GM15510 (cell line): ENCODE data around the gene NCKAP1.

Experiments used
- POLR2A ChIP-seq: IDR thresholded peaks from 3 replicates; pipeline ENCODE4 v1.6.1; 2011; ENCODE audit warnings: borderline replicate concordance; ENCODE audit not compliant: insufficient read length; ENCODE audit errors: extremely low read depth

Gene NCKAP1

GRCh38 chr2:182890305-182890704 is 148.0 kb downstream of the NCKAP1 start:
- TF ChIP-seq POLR2A: no peak

DNA sequence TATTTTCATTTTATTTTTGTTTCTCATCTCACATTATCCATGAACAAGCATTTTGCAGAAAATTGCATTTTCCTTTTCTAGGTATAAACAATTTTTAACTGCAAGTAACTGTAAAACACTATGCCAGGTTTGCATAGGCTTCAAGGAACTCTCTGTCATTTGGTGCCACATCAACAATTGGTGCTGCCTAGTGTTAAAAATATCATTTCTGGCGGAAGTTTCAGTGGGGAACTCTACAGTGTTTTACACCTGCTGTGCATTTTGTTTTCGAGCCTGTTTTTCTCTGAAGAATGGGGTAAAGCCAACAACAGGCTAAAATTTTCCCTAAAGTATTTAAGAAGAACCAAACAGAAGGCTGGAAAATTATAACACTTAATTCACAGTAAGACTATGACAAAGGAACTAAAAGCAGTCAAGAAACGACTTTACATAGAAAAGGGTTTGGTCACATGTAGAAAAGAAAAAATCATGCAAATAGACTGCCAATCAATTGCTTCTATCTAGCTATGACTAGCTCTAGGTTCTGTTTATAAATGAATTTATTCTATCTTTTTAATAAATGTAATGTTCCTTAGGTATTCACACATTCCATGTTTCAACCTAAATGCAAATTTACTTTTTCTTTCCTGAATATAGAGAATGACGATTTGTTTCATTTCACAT is 150.4 kb downstream of the NCKAP1 start:
- TF ChIP-seq POLR2A: no peak

GRCh38 chr2:182887093-182887492 is 151.2 kb downstream of the NCKAP1 start:
- TF ChIP-seq POLR2A: no peak

GRCh38 chr2:182885771-182886170 is 152.5 kb downstream of the NCKAP1 start:
- no peak for TF ChIP-seq POLR2A

DNA sequence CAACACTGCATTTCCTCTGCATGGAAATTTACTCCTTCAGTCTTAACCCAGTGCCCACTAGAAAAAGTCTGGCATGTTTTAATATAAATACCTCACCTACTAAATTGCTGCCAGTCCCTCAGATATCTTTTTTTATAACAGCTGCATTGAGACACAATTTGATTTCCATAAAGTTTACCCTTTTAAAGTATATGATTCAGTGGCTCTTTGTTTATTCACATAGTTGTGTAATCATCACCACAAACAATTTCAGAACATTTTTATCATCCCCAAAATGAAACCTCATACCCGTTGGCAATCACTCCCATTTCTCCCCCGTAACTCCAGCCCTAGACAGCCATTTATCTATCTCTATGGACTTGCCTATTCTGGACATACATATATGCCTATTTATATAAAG is 154.8 kb downstream of the NCKAP1 start:
- no peak for TF ChIP-seq POLR2A

DNA sequence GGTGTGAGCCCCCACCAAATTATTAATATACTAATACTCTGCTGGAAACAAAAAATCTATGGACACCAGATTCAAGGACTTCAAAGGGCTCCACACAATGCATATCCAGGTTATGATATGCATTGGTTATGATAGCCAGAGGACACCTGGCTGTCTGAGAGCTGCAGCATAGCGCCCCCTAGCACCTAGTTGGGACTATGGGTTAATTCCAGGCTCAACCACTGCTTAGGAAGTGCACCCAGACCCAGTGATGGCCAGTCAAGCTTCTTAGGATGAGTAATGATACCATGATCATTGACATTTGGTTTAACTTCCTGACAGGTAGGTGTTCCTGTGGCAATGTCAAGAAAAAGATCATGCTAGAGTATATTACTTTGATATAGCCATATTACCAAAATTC is 168.0 kb downstream of the NCKAP1 start:
- no peak for TF ChIP-seq POLR2A

DNA sequence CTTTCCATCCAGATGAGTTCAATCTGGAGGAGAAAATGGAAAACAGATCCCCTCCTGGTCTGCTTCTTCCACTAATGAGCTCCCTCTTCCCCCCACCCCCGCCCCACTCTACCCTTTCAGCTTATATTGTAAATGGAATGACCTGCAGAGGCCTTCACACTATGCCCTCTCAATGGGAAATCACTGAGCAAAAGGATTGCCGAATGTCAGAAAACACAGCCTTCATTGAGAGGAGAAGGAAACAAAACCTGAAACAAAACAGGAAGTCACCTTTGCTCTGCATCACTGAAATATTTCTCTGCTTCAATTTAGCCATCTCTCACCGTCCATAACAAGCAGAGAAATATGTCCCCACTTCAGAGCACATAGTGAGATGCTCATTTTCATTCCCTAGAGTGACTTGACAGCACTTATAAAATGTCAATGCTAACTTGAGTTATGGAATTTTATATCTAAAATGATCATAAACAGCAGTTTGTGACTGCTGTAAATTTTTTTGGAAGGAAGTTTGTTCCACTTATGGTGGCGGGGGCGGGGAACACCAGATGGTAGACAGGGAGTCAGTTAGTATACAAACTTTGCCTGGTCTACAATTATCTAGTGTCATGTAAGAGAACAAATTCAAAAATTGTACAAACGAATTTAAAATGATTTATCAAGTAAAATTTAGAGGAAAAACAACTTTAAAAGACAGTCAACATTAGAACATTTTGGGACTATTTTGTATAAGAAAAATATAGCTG is 170.0 kb downstream of the NCKAP1 start:
- TF ChIP-seq POLR2A: no peak

DNA sequence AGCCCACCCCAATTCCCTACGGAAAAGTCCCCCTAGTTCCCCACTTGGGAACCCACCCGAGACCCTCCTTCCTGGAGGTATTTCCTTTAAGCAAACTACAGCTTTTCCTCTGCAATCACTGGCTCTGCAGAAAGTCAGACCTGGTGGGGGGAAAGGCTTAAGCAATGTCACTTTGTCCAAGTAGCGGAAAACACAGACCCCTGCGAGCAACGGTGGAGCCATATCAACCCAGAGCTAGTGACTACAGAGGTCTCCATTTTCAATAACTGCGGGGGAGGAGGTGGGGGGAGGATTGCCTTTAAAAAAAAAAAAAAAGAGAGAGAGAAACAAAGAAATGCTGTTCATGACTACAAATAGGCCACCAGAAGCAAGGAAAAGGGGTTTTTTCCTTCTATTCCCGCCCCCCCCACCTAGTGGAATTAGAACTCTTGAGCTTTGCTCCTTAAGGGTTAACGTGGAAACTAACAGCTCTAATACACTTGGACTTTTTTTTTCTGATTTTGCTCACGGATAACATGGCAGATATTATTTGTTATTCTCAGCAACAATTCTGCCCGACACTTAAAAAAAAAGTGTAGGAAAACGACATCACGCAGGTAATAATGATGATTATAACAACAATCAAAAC is 170.7 kb downstream of the NCKAP1 start:
- TF ChIP-seq POLR2A: no peak

- no peak for TF ChIP-seq POLR2A
Observed at GRCh38 chr2:182866461-182867406, 171.5 kb downstream of the NCKAP1 start, which contains the start of gene FRZB. Gene FRZB (minus strand): TSS chr2:182866637. CDS start chr2:182866552, 85 bp downstream.

GRCh38 chr2:182866095-182866460 is 172.2 kb downstream of the NCKAP1 start:
- no peak for TF ChIP-seq POLR2A

DNA sequence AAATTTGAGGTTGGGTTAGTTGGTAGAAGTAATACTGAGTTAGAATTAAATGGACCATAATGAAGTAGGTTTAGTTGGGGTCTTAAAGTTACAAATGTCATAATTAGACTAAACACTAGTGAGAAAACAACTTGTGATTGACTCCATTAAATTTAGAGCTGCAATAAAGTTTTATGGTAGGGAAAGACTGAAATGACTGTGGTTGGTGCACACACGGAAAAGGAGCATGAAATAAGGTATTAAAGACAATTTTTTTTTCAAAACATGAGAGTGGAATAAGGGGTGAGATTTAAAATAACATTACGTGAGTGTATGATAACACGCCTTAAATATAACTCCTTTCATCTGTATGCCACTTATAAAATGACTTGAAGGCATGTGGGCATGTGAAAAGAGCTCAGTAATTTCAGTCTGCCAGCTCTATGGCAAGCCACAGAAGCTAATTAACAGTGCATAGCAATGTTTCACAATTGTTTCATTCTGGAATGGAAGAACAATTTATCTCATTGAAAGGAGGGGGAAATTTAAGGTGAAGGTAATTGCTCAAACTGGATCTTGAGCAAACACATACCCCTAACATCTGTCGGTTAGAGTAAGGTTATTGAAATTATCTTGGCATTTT is 173.2 kb downstream of the NCKAP1 start:
- TF ChIP-seq POLR2A: no peak

DNA sequence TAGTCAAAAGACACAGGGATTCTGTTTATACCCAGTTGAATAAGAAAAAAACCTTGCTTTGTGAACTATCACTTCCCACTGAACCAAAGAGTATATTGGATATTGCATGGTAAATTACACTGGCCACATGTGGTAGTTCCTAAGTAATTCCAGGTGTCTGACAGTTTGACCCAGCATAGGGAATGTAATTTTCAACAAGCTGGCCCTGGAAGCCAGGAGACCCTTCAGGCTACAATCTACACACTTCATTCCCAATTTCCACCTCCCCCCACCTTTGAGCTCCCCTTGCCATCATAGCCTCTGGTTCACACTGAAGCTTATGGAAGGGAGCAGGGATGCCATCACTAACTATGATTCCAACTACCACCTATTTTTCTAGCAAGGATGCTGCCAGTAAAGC is 174.6 kb downstream of the NCKAP1 start:
- TF ChIP-seq POLR2A: no peak

GRCh38 chr2:182862091-182862490 is 176.2 kb downstream of the NCKAP1 start:
- no peak for TF ChIP-seq POLR2A

GRCh38 chr2:182860858-182861257 is 177.4 kb downstream of the NCKAP1 start:
- TF ChIP-seq POLR2A: no peak
